Skin of body (tissue), 2 donors: Measurements from ENCODE around the gene ROR2. TPM values are rescaled to one million over a fixed set of nuclear protein-coding genes. Genes with fewer than 3 reads are reported as not detected.
A peak's percentile ranks its signal among the peaks of the same experiment; 100 is the strongest.
"Not testable (repeated sequence)": the region's sequence is repeated elsewhere in the genome, so short reads cannot be mapped to it uniquely, and the experiment has no call there.

Source experiments
- DNase-seq: peaks from one replicate; lab custom pipeline; 2025; lab: John Stamatoyannopoulos, UW
- total RNA-seq: library from RNA; depleted of rRNA; stranded (reverse); fragments of >200 nt; gene quantifications from one replicate; pipeline ENCODE4 v1.2.3, GENCODE V29; 2014

ROR2 gene
- 12.0 TPM for total RNA-seq

GRCh38 chr9:91949946-91950664, at the start of gene ROR2:
TSS of gene ROR2 (minus strand) at chr9:91950228.
- DNase-seq: peak; percentile 61

- DNase-seq: no peak
Measured at GRCh38 chr9:91995000-91995655, 45.1 kb upstream of the ROR2 start.

- no peak for DNase-seq
Measured at GRCh38 chr9:91994422-91994821, 44.4 kb upstream of the ROR2 start.

DNA sequence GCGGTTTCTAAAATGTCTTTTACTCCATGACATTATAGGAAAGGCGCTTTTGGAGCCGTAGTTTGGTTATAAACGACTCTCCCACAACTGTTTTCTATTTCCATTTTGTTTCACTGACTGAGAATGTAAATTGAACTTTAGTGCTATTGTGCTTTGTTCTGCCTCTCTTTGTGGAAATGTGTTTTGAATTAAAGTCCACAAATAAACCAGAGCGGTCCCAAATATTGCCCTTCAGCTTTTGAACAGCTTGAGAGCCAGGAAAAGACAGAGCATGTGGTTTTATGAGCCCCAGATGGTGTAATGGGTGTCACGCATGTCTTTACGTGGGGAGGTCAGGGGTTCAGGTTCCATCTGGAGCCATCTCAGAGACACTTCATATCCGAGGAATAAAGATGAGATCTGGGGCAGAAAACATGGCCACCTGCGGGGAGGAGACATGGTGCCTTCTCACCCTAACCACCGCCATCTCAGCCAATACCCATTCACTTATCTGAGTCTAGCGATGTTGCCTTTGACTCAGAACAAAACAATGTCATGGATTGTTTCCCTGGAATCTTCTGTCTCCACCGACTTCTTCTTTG, 42.5 kb upstream of the ROR2 start:
- peak; percentile 97 for DNase-seq

DNA sequence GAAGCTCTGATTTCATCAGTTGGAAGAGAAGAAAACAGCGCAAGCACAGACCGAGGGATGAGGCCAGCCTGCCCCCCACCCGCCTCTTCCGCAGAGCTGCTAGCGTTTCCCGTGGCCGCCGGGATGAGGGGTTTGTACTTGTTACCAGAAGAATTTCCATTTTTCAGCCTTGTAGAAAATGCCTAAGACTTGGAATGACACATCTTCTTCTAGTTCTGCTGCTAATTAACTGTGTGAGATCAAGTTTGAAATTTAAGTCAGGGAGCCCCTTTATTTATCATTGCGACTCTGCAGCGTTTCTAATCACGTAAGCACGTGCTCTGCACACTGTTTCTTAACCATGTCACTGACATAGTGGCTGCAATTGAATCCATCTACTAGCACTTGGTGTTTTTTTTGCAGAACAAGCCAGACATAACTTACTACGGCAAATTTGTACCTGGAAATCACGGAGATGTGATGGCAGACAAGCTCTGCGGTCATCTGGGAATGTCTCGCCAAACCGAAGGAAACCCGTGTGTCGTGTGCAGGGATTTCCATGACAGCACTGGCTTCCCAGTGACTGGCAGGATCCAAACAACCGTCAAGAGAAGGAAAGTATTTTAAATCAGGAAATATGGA, 41.8 kb upstream of the ROR2 start:
- peak; percentile 90 for DNase-seq

GRCh38 chr9:91986248-91986647, 36.2 kb upstream of the ROR2 start:
- no peak for DNase-seq

GRCh38 chr9:91985692-91986091, 35.7 kb upstream of the ROR2 start:
- no peak for DNase-seq

DNA sequence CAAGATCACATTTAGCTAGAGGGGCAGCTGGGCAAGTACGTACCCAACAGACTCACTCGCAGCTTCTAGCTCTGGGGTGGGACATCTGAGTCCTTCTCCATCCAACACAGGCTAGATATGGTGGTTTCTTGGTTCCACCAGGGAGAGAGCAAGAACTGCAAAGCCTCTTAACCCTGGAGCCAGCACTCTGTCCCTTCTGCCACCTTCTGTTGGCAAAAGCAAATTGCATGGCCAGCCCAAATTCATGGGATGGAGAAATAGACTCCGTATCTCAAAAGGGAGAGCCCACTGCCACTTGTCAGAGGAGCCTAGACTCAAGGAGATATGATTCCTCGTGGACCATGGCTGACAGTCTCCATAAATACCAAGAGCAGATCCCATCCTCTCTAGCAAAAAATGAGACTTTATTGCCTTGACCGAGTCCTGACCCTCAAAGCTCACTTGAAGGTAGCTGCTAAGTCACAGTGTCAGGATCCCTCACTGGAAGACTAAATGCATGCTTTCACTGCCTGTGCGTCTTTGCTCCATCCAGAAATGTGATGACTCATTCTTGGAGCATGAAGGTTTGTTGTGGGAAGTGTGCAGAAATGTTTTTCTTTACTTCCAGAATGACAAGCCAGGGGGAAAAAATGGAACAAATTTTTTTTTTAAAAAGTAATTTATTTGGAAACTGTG, 28.8 kb upstream of the ROR2 start:
- DNase-seq: no peak

- not testable (repeated sequence) for DNase-seq
Measured at GRCh38 chr9:91975254-91975653, 25.2 kb upstream of the ROR2 start.

DNA sequence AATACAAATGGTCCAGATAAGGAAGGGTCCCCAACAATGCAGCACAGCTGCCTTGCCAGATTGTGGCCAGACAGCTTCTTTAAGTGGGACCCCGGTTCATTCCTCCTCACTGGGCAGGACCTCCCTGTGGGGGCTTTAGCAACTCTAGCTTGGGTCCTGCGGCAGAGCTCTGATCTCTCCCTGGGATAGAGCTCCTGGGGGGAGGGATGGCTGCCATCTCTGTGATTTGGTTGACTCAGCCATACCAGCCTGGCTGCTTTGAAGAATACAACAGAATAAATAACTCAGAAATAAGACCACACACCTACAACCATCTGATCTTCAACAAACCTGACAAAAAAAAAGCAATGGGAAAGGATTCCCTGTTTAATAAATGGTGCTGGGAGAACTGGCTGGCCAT, 22.7 kb upstream of the ROR2 start:
- DNase-seq: no peak

- no peak for DNase-seq
Measured at GRCh38 chr9:91972076-91972626, 22.1 kb upstream of the ROR2 start.

DNA sequence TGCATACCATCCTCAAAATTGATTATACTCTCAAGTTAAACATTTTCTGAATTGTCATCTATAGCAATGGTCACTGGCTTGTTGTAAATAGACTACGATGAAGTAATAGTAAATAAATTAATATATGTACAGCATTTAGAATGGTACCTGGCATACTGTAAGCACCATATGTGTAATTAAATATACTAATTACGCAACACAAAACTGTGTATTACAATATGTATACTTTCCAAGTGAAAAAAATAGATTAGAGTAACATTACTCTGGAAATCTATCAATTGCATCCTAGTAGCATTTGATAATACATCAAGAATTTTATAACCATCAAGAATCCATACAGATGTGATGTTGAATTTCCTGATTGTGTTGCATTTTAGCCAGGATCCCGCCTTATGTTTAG, 17.2 kb upstream of the ROR2 start:
- DNase-seq: no peak

GRCh38 chr9:91966503-91966902, 16.5 kb upstream of the ROR2 start:
- DNase-seq: no peak

GRCh38 chr9:91963711-91964240, 13.7 kb upstream of the ROR2 start:
- DNase-seq: no peak

GRCh38 chr9:91960367-91960766, 10.3 kb upstream of the ROR2 start:
- no peak for DNase-seq

DNA sequence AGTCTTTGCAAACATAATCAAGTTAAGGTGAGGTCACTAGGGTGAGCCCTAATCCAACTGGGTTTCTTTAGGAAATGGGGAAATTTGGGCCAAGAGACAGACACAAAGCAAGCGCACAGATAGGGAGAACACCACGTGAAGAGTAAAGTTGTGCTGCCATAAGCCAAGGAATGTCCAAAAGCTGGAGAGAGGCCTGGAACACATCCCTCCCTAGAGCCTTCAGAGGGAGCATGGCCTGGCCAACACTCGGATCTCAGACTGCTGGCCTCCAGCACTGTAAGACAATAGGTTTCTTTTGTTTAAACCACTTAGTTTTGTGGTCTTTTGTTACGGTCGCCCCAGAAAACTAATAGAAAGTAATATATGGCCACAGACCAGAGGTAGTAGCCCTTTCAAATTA, 8.1 kb upstream of the ROR2 start:
- peak; percentile 77 for DNase-seq

DNA sequence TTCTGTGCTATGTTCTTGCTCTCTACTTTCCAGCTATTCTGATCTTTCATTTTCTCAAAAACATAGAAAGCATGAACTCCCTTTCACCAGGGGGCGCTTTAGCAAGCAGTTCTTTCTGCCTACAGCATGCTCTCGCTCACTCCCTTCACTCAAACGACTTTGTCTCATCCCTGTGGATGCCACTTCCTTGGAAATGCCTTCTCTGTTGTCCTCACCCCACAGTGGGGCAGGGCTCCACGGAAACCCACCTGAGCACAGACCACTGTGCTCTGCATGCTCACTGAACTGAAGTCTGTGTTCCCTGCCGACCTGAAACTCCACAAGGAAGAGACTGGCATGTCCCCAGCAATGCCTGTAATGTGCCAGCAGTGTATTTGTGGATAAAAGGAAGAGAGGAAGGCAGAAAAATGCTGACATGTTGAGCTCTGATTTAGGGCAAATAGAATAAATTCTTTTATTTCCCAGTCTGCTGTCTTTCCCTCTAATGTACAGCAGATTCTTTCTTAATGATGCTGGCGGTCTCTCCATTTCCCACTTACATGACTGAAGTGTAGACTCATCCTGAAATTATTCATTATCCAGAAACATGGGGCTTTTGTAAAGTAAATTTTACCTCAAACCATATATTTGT, 4.9 kb upstream of the ROR2 start:
- peak; percentile 55 for DNase-seq

- DNase-seq: no peak
Measured at GRCh38 chr9:91953718-91954117, 3.7 kb upstream of the ROR2 start.

GRCh38 chr9:91951944-91952520, 2.0 kb upstream of the ROR2 start:
- no peak for DNase-seq

DNA sequence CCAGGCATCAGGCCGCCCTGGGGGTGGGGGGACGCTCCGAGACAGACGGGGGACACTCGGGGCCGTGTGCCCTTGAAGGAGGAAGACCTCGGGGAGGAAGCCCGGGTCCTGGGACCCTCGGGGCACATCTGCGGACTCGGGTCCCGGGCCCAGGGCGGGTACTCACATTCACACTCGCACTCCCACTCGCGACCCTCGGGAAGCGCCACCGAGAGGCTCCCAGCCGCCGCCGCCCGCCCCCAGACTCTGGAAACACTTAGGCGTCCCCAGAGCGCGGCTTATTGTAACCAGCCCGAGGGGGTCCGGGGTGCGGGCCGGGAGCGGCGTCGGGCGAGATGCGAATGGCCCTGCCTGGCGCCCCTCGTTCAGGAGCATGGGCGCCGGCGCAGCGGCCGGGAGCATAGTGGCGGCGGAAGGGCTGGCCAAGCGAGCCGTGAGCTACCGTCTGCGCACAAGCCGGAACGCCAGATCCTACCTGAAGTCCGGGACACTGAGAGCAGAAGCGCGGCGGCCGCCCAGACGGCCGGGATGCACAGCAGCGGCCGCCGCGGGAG, 559 bp downstream of the ROR2 start:
- DNase-seq: no peak
